NCI-H345 treated with DMSO at 0.1 percent for 48 hours (cell line): Measurements from ENCODE around the gene CTIF.

Source experiments
- DNase-seq: peaks from one replicate; lab custom pipeline; 2025; ENCODE audit not compliant: unreplicated experiment; lab: John Stamatoyannopoulos, UW

CTIF gene

GRCh38 chr18:48531908-48532307 lies 6.9 kb upstream of the CTIF start:
- no peak for DNase-seq

DNA sequence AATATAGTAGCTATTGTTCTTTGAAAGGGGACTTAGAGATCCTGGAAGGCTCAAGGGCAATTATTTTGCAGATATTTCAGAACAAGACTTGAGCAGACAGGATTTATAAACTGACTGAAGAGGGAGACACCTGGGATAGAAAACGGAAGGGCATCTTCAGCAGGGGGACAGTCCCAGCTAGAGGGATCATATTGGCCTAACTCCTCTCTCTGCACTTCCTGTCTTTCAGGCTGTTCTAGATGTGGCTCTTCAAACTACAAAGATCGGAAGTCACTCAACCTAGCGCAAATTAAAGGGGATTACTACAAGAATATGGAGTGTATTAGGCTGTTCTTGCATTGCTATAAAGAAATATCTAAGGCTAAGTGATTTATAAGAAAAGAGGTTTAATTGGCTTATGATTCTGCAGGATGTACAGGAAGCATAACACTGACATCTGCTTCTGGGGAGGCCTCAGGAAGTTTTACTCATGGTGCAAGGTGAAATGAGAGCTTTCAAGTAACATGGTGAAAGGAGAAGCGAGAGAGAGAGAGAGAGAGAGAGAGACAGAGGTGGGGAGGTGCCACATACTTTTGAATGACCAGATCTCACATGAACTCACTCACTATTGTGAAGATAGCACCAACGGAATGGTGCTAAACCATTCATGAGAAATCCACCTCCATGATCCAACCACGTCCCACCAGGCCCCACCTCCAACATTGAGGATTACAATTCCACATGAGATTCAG lies 5.3 kb upstream of the CTIF start:
- DNase-seq: no peak

DNA sequence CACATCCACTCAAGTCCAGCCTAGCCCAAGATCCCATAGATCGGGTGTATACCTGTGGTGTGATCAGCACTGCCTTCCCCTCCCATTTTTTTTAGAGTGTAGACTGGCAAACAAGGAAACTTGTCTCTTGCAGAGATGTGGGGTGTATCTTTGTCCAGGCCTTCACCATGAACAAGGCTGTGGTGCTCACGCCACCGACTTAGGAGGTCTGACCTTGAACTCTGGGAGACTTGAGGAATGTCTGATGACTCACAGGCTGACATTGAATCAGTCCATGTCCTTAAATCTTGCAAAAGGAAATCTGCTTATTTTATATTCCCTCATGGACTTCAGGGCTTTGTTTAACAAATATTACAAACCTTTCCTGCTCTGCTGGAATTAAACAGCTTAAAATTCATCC lies 4.5 kb upstream of the CTIF start:
- DNase-seq: no peak

DNA sequence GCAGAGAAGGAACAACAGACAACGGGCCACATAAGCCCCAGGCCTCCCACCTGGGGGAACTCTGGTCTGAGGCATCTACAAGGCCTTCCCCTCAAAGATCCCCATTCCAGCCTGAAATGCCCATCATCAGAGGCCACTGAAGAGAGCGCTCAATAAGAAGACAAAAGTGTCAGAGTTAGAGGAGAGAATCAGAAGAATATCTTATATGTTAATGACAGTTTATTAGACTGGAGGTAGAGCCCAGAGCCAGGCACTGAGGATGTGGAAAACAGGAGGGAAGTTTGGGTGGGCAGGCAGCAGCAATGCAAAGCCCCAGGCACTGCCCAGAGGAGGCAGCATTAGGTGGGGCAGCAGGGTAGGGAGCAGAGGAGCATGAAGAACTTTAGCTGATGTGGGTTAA lies 2.9 kb upstream of the CTIF start:
- DNase-seq: no peak

DNA sequence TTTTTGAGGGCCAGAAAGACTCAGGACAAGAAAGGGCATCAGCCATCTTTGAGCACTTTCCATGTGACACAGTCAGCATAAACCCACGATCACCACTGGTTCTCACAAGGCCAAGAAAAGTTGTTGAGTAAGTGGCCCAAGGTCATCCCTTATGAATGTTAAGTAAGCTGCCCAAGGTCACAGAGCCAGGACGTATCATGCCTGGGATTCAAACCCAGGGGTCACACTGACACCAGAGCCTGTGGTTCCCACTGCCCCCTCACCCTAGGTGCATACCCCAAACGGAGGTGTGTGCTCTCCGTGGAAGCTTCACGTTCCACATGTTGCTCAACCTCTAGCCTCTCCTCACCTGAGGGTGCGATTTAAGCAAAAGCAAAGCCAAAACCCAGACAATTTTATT lies 2.3 kb upstream of the CTIF start:
- DNase-seq: no peak

DNA sequence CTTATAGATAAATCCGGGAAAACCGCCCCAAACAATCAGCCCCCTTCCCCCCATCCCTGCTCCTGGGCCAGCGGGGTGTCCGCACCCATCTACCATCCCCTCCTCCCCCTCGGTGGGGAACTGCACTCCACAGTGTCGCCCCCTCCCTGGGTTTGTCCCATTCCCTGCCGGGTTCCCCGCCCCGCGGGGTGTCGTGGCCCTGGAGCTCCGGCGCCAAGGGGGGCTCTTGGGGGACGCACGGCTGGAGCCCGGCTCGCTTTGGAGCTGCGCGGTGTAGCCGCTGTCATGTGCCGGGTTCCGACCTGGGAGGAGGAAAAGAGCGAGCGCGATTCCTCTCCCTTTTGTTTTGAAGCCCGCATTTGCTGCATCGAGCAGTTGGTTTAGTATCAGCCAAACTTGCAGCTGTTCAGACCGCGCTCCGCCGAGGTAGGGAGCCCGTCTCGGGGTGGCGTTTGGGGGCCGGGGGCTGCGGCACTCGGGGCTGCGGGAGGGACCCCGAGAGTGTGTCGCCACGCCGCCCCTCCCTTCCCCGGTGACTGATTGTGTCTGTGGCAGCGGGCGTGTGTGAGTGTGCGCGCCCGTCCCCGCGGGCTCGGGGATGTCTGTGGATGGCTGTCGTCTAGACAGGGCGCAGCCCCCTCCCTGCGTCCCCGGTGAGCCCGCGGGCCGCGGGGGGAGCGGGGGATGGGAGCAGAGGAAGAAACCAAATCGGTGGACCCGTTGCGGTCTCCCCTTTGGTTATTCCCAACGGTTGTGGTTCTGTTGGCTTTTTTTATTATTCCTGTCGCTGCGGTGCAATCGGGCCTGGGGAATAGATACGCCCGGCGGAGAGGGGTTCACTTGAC lies 797 bp downstream of the CTIF start:
- peak; percentile 37 for DNase-seq

DNA sequence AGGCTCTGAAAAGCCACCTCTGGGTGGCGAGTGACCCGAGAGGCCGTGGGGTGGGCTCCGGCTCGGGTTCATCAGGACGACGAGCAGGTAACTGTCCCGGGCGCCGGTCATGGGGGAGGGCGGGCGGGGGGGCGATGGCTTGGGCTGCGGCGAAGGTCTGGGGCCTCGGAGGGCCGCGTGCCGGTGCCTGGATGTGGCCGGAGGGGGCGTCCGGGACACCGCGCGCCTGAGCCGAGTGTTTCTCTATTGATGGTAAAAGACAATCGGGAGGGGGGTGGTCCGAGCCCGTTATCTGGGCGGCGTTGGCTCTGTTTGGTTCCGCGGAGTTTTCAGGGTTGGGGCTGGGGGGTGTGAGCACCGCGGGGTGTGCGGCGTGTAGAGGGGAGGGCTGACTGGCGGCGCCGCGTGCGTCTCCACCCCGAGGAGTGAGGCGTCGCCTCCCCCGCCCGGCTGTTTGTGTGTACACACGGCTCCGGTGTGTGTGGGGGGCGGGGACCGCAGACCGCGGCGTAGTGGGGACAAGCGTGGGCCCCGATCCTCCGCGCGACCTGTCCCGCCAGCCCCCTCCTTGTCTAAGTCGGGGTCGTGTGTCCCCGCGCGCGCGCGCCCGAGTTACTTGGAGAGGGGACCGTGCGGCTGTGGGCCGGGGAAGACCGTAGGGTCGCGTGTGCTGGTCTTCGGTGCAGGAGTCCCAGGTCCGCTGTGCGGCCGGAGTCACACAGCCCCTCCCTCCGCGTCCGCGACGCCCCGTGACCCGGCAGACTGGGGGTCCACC lies 1.6 kb downstream of the CTIF start:
- peak; percentile 36 for DNase-seq

DNA sequence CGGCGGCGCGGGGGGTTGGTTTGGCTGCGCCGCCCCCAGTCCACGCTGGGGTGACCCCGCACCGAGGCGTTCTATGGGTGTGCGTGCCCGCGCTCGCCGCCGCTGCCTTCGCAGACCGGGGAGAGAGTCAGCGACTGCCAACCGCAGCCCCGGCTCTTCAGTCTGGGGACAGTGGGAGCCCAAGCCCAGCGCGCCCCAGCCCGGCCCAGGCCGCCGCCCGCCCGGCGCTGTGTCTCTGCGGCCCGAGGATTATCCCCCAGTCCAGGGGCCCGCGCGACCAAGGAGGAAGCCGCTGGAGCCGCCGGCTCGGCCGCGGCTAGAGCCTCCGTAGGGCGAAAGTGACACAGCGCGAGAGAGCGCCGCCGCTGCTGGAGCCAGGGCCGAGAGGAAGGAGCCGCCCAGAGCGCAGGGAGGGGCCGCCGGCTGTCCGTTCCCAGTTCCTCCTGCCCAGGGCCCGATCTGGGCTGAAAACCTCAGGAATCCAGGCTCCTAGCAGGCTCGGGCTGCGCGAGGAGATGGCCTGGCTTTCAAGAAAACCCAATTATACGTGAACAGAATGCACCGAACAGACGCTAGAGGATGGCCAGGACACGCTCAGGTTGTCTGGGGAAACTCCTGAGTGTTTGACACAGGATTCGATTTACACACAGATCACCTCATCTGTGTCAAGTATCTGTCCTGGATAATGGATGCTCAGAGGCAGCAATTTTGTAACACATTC lies 2.4 kb downstream of the CTIF start:
- DNase-seq: peak; percentile 11

DNA sequence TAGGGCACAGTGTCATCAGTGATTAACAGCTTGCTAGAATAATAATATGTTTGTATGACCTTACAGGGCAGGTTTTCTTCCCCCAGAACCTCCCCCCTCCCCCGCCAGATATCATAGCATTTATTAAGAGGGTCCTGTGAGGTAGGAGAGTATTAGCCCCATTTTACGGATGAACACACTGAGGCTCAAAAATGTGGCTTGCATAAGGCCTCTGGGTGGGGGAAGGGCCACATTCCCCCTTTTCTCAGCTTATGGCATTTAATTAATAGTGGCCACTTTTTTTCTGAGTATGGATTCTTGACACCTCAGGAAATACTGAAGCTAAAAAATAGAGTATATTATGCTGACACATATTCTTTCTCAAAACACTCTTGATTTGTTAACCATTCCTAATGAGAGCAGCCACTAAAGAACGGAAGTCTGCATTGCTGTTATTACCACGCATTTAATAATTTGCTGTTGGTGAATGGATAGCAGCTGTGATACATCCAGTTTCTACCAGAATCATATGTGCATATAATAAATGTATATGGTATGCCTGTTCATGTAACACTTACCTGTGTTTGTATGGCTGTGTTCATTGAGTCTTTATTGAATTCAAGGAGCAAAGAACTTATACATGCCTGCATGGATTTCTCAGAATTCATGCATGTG lies 3.0 kb downstream of the CTIF start:
- no peak for DNase-seq

- DNase-seq: no peak
Observed at GRCh38 chr18:48542513-48543181, 3.8 kb downstream of the CTIF start.

GRCh38 chr18:48543228-48543627 lies 4.4 kb downstream of the CTIF start:
- DNase-seq: no peak

- DNase-seq: no peak
Observed at GRCh38 chr18:48544116-48544515, 5.3 kb downstream of the CTIF start.

DNA sequence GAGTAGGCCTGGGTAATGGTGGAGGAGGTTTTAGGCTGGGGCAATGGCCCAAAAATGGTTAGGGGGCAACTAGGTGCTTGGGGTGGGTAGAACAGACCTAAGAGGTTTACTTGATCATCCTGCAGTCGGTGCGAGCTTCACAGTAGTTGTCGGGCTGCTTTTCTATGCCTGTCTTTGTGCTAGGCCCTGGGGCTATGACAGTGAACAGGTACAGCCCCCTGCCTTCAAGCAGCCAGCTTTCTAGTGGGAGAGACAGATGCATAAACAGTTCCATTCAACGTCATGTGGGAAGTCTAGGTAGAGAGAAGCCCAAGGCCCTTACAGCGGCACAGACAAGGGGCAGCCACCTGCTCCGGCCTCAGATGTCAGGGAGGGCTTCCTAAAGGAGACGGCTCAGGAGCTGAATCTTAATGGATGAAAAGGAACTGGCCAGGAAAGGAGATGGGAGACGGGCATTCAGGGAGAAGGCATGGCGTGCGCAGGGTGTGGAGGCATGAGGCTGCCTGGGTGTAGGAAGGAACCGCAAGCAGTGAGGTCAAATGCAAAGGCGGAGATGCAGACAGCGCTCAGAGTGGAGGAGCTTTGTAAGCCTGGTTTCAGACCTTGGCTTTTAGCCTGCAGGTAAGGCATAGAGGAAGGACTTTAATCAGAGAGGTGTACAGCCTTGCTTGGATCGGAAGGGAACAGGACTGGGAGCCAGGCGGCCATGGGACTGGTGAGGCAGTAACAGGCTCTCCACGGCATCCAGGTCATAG lies 6.0 kb downstream of the CTIF start:
- DNase-seq: no peak

DNA sequence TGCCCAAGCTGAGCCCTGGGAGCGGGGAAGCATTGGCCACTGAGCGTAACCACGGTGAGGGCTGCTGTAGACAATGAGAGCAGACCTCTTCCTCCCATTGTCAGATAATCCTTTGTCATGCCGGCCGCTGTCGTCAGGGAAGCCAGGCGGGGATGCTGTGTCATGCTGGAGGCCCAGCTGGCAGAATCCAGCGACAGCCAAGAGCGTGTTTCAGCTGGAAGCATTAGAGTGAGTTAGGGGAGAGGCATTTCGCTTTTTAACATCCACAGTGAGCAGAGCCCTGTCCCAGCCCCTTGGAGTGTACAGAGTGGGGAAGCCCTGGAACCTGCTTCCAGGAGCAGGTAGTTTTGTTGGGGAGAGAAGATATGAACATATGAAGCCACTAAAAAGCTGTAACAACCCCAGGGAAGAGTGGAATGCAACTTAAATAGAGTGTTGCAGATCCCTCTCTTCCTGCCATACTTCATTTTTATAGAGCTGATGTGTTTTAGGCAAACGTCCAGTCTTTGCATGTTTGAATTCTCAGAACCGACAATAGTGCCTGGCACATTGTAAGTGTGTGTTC lies 7.0 kb downstream of the CTIF start:
- peak; percentile 69 for DNase-seq

- DNase-seq: no peak
Observed at GRCh38 chr18:48546396-48546795, 7.6 kb downstream of the CTIF start.

GRCh38 chr18:48547531-48547981 lies 8.7 kb downstream of the CTIF start:
- no peak for DNase-seq

- DNase-seq: no peak
Observed at GRCh38 chr18:48548011-48548771, 9.4 kb downstream of the CTIF start.

GRCh38 chr18:48548921-48549320 lies 10.1 kb downstream of the CTIF start:
- DNase-seq: no peak
